GM23338 (cell line): ENCODE results near the gene OR5AP2. TPM values are rescaled to one million over a fixed set of nuclear protein-coding genes. Genes with fewer than 3 reads are reported as not detected.

ENCODE experiments used
- ATAC-seq: fragments of 200-7000 bp; cut with Tn5 transposase; 3 replicates; pipeline ENCODE4 v1.9.1; 2020
- DNase-seq: peaks from one replicate; pipeline ENCODE4 v3.0.0-alpha.2; 2015; ENCODE audit warnings: low spot score
- H2AFZ ChIP-seq: fragments of 200-600 bp; sonication (generic); 2 replicates; pipeline ENCODE4 v1.8.0; 2016; ENCODE audit warnings: antibody characterized with exemption, mild to moderate bottlenecking, moderate library complexity
- H3F3A ChIP-seq: fragments of 200-600 bp; sonication (generic); replicated peaks from 2 replicates; pipeline ENCODE4 v1.8.0; 2017; ENCODE audit warnings: antibody characterized with exemption, mixed run types, low read depth
- H3K27ac ChIP-seq: fragments of 200-600 bp; sonication (generic); 2 replicates; pipeline ENCODE4 v1.6.1; 2016; ENCODE audit warnings: low read depth
- H3K27me3 ChIP-seq: fragments of 200-600 bp; sonication (generic); 2 replicates; pipeline ENCODE4 v1.8.0; 2016; ENCODE audit warnings: mild to moderate bottlenecking, mixed run types, moderate library complexity; ENCODE audit not compliant: insufficient read depth
- H3K36me3 ChIP-seq: fragments of 200-600 bp; sonication (generic); 2 replicates; pipeline ENCODE4 v1.8.0; 2016; ENCODE audit warnings: mild to moderate bottlenecking; ENCODE audit not compliant: insufficient read depth
- H3K4me1 ChIP-seq: fragments of 200-600 bp; sonication (generic); 2 replicates; pipeline ENCODE4 v1.8.0; 2016; ENCODE audit warnings: mild to moderate bottlenecking, moderate library complexity; ENCODE audit not compliant: insufficient read depth
- H3K4me2 ChIP-seq: fragments of 200-600 bp; sonication (generic); 2 replicates; pipeline ENCODE4 v1.7.1; 2017; ENCODE audit warnings: mixed run types
- H3K4me3 ChIP-seq: fragments of 200-600 bp; sonication (generic); 2 replicates; pipeline ENCODE4 v1.6.1; 2016; ENCODE audit warnings: mixed run types
- H3K79me2 ChIP-seq: fragments of 200-600 bp; sonication (generic); replicated peaks from 2 replicates; pipeline ENCODE4 v1.8.0; 2017; ENCODE audit warnings: mild to moderate bottlenecking; ENCODE audit not compliant: insufficient read depth
- H3K9me2 ChIP-seq: fragments of 200-600 bp; sonication (generic); 2 replicates; pipeline ENCODE4 v1.8.0; 2017; ENCODE audit not compliant: insufficient read depth
- H4K20me1 ChIP-seq: fragments of 200-600 bp; sonication (generic); replicated peaks from 2 replicates; pipeline ENCODE4 v1.8.0; 2017; ENCODE audit warnings: mild to moderate bottlenecking; ENCODE audit not compliant: insufficient read depth
- H3K27ac Mint-ChIP-seq: 2 replicates; pipeline ENCODE4 v1.8.0; 2020; ENCODE audit warnings: inconsistent platforms, mild to moderate bottlenecking, moderate library complexity, mixed read lengths
- H3K27me3 Mint-ChIP-seq: 3 replicates; pipeline ENCODE4 v1.8.0; 2022; ENCODE audit warnings: low read depth, mild to moderate bottlenecking, moderate library complexity, mixed read lengths, inconsistent platforms; ENCODE audit not compliant: insufficient read depth, poor library complexity
- H3K36me3 Mint-ChIP-seq: 3 replicates; pipeline ENCODE4 v1.8.0; 2021; ENCODE audit warnings: low read depth, mild to moderate bottlenecking, inconsistent platforms, moderate library complexity, mixed read lengths
- H3K4me1 Mint-ChIP-seq: 3 replicates; pipeline ENCODE4 v1.8.0; 2020; ENCODE audit warnings: mild to moderate bottlenecking, inconsistent platforms, mixed read lengths
- H3K4me3 Mint-ChIP-seq: 3 replicates; pipeline ENCODE4 v1.8.0; 2021; ENCODE audit warnings: moderate library complexity, mild to moderate bottlenecking, inconsistent platforms, mixed read lengths
- H3K9me3 Mint-ChIP-seq: 3 replicates; pipeline ENCODE4 v1.8.0; 2020; ENCODE audit warnings: moderate library complexity, mild to moderate bottlenecking, inconsistent platforms, mixed read lengths
- EZH2 ChIP-seq: fragments of 200-600 bp; sonication (generic); IDR thresholded peaks from one replicate; pipeline ENCODE4 v1.8.0; 2017; ENCODE audit warnings: antibody characterized with exemption, mild to moderate bottlenecking, low read depth; ENCODE audit not compliant: unreplicated experiment
- EZH2phosphoT487 ChIP-seq: fragments of 200-600 bp; sonication (generic); IDR thresholded peaks from one replicate; pipeline ENCODE4 v1.8.1; 2018; ENCODE audit warnings: antibody characterized with exemption; ENCODE audit not compliant: unreplicated experiment
- JUNB ChIP-seq: IDR thresholded peaks from one replicate; pipeline ENCODE4 v1.6.1; 2016; ENCODE audit warnings: antibody characterized with exemption; ENCODE audit not compliant: unreplicated experiment
- NANOG ChIP-seq: IDR thresholded peaks from 2 replicates; pipeline ENCODE4 v1.6.1; 2016; ENCODE audit warnings: antibody characterized with exemption, borderline replicate concordance
- POLR2AphosphoS5 ChIP-seq: IDR thresholded peaks from 2 replicates; pipeline ENCODE4 v1.6.1; 2016; ENCODE audit warnings: antibody characterized with exemption, low read depth
- STAT1 ChIP-seq: IDR thresholded peaks from one replicate; pipeline ENCODE4 v1.6.1; 2016; ENCODE audit warnings: antibody characterized with exemption; ENCODE audit not compliant: unreplicated experiment
- ZNF114 ChIP-seq: fragments of 250-450 bp; sonication (Bioruptor Pico); IDR thresholded peaks from 2 replicates; pipeline ENCODE4 v1.5.0; 2020; ENCODE audit warnings: mild to moderate bottlenecking, moderate library complexity
- ZNF331 ChIP-seq: fragments of 250-450 bp; sonication (Bioruptor Pico); IDR thresholded peaks from 2 replicates; pipeline ENCODE4 v1.5.0; 2020; ENCODE audit warnings: low read depth, mild to moderate bottlenecking, moderate library complexity
- polyA plus RNA-seq: library from polyadenylated mRNA; unstranded; fragments of >200 nt; fragmentation: Nextera tagmentation; extraction: Ambion mirVana; gene quantifications from 2 replicates; pipeline ENCODE4 v1.2.1, GENCODE V29; 2016
- total RNA-seq: library from RNA; depleted of rRNA; stranded (reverse); fragments of >200 nt; shearing (Covaris generic); gene quantifications from 2 replicates; pipeline ENCODE4 v1.2.3, GENCODE V29; 2014
- TF ChIP-seq, protein P1 (sequence below): IDR thresholded peaks from 2 replicates; pipeline ENCODE4 v1.6.1; 2016; ENCODE audit warnings: antibody characterized with exemption
- TF ChIP-seq, protein P2 (sequence below): fragments of 250-450 bp; sonication (Bioruptor Pico); IDR thresholded peaks from 2 replicates; pipeline ENCODE4 v1.5.0; 2020; ENCODE audit warnings: mild to moderate bottlenecking, moderate library complexity
- TF ChIP-seq, protein P3 (sequence below), 2 experiments: fragments of 200-600 bp in 1 of 2; sonication (generic) in 1 of 2; conservative IDR thresholded peaks; 2 replicates each; pipeline versions ENCODE4 v1.5.1 to v1.6.1; 2016 to 2017; ENCODE audit warnings: antibody characterized with exemption in 2 of 2, low read depth in 2 of 2, mild to moderate bottlenecking in 2 of 2, moderate library complexity in 1 of 2
- TF ChIP-seq, protein P4 (sequence below): IDR thresholded peaks from one replicate; pipeline ENCODE4 v1.6.1; 2018; ENCODE audit warnings: antibody characterized with exemption; ENCODE audit not compliant: unreplicated experiment

Gene OR5AP2
- total and polyA plus RNA-seq, 2 experiments from 2014 or later, result not detected

DNA sequence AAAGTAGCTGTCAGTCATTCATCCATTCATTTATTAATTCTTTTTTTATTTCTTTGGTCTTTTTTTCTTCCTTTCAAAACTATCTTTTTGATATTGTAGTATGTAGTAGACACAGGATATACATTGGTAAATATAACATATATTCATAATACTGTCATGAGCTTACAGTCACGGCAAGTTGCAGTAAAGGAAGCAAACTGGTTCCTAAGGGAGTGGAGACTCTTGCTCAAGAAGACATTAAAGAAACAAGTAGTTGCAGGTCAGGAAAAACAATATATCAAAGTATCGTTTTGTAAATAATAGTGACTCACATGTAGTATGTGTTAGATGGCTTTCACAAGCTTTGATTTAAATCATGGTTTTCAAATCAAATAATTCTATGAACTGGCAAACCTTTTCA, 28.7 kb upstream of the OR5AP2 start (continued):
- TF ChIP-seq POLR2AphosphoS5 (no peak), STAT1 (no peak), ZNF114 (CRISPR knock-in tag) (no peak)
- TF ChIP-seq, protein P1, sequence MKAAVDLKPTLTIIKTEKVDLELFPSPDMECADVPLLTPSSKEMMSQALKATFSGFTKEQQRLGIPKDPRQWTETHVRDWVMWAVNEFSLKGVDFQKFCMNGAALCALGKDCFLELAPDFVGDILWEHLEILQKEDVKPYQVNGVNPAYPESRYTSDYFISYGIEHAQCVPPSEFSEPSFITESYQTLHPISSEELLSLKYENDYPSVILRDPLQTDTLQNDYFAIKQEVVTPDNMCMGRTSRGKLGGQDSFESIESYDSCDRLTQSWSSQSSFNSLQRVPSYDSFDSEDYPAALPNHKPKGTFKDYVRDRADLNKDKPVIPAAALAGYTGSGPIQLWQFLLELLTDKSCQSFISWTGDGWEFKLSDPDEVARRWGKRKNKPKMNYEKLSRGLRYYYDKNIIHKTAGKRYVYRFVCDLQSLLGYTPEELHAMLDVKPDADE, result no peak

DNA sequence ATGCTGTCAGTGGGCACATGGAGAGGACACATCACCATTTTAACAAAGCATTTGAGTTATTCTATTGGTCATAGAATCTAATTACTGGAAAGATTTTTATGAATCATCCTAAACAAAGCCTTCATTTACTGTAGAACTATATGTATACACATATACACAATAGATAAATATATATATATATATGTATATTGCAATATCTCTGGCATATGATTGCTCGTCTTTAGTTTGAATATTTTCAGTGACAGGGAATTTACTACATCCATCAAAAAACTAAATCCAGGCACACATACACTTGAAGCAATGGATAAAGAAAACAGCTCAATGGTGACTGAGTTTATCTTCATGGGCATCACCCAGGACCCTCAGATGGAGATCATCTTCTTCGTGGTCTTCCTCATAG, 21.1 kb upstream of the OR5AP2 start, which contains the start of gene OR5AR1:
TSS of gene OR5AR1 (plus strand) at position 301 of the 400 bp plus-strand sequence. CDS start at position 301, 0 bp downstream.
- H3K4me2 ChIP-seq, result no peak within 1 kb of the TSS
- Mint-ChIP-seq H3K27me3 (peaks cover 2% of the 10 kb centered on the region), H3K9me3 (peaks cover 13% of the 10 kb centered on the region), H3K4me3 (no peak within 1 kb of the TSS), H3K27ac (no peak within 1 kb of the TSS), H3K36me3 (peaks cover 24% of the 10 kb centered on the region), H3K4me1 (peaks cover 33% of the 10 kb centered on the region)
- H3K9me2 ChIP-seq, result no peaks in the 10 kb centered on the region
- no peak within 1 kb of the TSS for H3K27ac ChIP-seq
- no peak within 1 kb of the TSS for H2AFZ ChIP-seq
- no peaks in the 10 kb centered on the region for H3K79me2 ChIP-seq
- DNase-seq (no peak), ATAC-seq (no peak)
- no peaks in the 10 kb centered on the region for H3K36me3 ChIP-seq
- H4K20me1 ChIP-seq, result no peaks in the 10 kb centered on the region
- H3K4me1 ChIP-seq, result peaks cover 15% of the 10 kb centered on the region
- no peak within 1 kb of the TSS for H3K4me3 ChIP-seq
- no peaks in the 10 kb centered on the region for H3K27me3 ChIP-seq
- no peaks in the 10 kb centered on the region for H3F3A ChIP-seq
- TF ChIP-seq, protein P2, sequence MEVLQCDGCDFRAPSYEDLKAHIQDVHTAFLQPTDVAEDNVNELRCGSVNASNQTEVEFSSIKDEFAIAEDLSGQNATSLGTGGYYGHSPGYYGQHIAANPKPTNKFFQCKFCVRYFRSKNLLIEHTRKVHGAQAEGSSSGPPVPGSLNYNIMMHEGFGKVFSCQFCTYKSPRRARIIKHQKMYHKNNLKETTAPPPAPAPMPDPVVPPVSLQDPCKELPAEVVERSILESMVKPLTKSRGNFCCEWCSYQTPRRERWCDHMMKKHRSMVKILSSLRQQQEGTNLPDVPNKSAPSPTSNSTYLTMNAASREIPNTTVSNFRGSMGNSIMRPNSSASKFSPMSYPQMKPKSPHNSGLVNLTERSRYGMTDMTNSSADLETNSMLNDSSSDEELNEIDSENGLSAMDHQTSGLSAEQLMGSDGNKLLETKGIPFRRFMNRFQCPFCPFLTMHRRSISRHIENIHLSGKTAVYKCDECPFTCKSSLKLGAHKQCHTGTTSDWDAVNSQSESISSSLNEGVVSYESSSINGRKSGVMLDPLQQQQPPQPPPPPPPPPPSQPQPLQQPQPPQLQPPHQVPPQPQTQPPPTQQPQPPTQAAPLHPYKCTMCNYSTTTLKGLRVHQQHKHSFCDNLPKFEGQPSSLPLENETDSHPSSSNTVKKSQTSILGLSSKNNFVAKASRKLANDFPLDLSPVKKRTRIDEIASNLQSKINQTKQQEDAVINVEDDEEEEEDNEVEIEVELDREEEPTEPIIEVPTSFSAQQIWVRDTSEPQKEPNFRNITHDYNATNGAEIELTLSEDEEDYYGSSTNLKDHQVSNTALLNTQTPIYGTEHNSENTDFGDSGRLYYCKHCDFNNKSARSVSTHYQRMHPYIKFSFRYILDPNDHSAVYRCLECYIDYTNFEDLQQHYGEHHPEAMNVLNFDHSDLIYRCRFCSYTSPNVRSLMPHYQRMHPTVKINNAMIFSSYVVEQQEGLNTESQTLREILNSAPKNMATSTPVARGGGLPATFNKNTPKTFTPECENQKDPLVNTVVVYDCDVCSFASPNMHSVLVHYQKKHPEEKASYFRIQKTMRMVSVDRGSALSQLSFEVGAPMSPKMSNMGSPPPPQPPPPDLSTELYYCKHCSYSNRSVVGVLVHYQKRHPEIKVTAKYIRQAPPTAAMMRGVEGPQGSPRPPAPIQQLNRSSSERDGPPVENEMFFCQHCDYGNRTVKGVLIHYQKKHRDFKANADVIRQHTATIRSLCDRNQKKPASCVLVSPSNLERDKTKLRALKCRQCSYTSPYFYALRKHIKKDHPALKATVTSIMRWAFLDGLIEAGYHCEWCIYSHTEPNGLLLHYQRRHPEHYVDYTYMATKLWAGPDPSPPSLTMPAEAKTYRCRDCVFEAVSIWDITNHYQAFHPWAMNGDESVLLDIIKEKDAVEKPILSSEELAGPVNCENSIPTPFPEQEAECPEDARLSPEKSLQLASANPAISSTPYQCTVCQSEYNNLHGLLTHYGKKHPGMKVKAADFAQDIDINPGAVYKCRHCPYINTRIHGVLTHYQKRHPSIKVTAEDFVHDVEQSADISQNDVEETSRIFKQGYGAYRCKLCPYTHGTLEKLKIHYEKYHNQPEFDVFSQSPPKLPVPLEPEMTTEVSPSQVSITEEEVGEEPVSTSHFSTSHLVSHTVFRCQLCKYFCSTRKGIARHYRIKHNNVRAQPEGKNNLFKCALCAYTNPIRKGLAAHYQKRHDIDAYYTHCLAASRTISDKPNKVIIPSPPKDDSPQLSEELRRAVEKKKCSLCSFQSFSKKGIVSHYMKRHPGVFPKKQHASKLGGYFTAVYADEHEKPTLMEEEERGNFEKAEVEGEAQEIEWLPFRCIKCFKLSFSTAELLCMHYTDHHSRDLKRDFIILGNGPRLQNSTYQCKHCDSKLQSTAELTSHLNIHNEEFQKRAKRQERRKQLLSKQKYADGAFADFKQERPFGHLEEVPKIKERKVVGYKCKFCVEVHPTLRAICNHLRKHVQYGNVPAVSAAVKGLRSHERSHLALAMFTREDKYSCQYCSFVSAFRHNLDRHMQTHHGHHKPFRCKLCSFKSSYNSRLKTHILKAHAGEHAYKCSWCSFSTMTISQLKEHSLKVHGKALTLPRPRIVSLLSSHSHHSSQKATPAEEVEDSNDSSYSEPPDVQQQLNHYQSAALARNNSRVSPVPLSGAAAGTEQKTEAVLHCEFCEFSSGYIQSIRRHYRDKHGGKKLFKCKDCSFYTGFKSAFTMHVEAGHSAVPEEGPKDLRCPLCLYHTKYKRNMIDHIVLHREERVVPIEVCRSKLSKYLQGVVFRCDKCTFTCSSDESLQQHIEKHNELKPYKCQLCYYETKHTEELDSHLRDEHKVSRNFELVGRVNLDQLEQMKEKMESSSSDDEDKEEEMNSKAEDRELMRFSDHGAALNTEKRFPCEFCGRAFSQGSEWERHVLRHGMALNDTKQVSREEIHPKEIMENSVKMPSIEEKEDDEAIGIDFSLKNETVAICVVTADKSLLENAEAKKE (CRISPR knock-in tag), result no peak
- TF ChIP-seq, protein P3, sequence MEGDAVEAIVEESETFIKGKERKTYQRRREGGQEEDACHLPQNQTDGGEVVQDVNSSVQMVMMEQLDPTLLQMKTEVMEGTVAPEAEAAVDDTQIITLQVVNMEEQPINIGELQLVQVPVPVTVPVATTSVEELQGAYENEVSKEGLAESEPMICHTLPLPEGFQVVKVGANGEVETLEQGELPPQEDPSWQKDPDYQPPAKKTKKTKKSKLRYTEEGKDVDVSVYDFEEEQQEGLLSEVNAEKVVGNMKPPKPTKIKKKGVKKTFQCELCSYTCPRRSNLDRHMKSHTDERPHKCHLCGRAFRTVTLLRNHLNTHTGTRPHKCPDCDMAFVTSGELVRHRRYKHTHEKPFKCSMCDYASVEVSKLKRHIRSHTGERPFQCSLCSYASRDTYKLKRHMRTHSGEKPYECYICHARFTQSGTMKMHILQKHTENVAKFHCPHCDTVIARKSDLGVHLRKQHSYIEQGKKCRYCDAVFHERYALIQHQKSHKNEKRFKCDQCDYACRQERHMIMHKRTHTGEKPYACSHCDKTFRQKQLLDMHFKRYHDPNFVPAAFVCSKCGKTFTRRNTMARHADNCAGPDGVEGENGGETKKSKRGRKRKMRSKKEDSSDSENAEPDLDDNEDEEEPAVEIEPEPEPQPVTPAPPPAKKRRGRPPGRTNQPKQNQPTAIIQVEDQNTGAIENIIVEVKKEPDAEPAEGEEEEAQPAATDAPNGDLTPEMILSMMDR (conservative IDR thresholded peaks at IDR 0.05; ENCODE audit: low read depth in 2 of 2), result no peak
- TF ChIP-seq POLR2AphosphoS5 (no peak), EZH2phosphoT487 (no peak), STAT1 (no peak), NANOG (no peak), JUNB (no peak), EZH2 (no peak), ZNF331 (CRISPR knock-in tag) (no peak)
- TF ChIP-seq, protein P4, sequence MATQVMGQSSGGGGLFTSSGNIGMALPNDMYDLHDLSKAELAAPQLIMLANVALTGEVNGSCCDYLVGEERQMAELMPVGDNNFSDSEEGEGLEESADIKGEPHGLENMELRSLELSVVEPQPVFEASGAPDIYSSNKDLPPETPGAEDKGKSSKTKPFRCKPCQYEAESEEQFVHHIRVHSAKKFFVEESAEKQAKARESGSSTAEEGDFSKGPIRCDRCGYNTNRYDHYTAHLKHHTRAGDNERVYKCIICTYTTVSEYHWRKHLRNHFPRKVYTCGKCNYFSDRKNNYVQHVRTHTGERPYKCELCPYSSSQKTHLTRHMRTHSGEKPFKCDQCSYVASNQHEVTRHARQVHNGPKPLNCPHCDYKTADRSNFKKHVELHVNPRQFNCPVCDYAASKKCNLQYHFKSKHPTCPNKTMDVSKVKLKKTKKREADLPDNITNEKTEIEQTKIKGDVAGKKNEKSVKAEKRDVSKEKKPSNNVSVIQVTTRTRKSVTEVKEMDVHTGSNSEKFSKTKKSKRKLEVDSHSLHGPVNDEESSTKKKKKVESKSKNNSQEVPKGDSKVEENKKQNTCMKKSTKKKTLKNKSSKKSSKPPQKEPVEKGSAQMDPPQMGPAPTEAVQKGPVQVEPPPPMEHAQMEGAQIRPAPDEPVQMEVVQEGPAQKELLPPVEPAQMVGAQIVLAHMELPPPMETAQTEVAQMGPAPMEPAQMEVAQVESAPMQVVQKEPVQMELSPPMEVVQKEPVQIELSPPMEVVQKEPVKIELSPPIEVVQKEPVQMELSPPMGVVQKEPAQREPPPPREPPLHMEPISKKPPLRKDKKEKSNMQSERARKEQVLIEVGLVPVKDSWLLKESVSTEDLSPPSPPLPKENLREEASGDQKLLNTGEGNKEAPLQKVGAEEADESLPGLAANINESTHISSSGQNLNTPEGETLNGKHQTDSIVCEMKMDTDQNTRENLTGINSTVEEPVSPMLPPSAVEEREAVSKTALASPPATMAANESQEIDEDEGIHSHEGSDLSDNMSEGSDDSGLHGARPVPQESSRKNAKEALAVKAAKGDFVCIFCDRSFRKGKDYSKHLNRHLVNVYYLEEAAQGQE, result no peak
- TF ChIP-seq, protein P1, result no peak
